GF-D8 (cell line): Measurements from ENCODE around the gene BEND5.

Experiments used
- DNase-seq: peaks from one replicate; lab custom pipeline; 2025; lab: John Stamatoyannopoulos, UW

BEND5 gene

DNA sequence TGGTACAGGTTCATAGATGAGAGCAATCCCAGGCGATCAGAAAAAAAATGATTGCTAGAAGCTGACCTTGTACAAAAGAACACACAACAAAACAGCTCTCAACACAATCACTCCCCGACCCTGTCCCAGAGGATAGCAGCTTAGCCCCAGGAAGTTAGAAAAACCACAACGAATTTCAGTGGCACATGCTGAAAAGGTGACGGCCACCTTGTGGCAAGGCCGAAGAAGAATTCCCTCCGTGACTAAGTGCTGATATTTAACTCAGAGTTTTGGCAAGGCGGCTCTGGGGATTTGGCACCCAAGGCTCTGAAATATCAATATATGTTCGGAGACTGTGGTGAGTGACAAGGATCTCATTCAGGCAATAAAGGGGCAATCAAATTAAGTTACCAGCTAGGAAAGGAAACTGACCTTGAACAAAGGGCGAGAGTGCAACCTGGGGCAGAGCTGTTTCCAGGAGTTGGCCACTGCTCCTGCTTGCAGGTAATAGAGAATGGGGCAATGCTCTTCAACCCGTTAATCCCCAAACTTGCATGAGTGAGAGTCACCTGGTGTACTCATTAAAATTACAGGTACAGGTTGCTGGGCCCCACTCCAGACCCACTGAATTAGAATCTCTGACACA lies 96.2 kb downstream of the BEND5 start:
- DNase-seq: no peak

DNA sequence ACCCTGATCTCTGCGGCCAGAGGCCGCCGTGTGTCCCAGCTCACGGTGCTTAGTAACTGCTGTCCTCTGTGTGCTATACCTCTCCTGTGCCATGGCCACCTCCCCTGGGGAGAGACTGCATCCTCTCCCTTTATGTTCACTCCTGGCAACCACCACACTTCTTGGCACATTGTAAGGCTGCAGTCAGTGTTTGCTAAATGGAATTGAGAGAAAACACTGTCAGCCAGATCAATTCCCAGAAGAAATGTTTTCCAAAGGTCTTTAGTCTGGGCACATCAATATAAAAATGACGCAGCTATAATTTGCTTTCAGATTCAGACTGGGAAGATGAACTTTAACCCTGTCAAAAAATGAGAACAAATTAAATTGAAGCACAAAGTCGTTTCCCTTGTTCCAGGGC lies 96.8 kb downstream of the BEND5 start:
- no peak for DNase-seq

DNA sequence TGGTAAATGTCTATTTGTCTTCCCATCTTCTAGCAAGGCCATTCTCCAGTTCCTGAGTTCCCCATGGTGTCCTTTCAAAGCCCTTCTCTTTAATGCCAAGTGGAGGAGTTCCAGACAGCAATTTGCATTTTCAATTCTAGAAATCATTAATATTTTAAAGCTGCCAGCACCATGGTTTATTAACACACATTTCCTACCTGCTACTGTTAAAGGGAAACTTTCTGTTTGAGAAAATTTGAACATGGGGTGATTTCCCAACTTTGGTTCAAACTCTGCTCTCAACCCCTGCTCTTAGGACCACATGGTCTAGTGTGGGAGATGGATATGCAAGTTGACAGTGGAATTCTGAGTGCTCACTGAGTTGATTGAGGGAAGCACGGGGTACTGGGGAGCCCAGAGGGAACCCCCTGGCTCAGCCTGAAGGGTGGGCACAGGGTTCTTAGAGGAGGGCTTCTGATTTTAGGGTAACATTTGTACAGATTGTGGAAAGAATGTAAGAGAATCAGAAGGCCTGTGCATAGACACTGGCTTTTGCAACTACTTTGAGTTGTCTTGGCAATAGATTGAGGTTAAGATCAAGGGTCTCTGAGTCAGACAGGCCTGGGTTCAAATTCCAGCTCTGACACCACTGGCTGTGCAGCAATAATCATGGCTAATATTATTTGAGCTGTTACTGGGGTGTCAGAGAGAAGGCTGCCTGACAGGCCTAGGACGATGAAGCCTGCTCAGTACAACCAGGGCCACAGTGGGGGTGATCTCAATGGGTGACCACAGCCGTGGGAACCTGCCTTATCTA lies 97.8 kb downstream of the BEND5 start:
- DNase-seq: no peak
